ENCODE data around the gene TSN. TPM values are rescaled to one million over a fixed set of nuclear protein-coding genes. Genes with fewer than 3 reads are reported as not detected.
"Not testable (repeated sequence)": the region's sequence is repeated elsewhere in the genome, so short reads cannot be mapped to it uniquely, and the experiment has no call there.

The TSN gene
- total RNA-seq, 1 donor from 2014 or later: 72.2 TPM

DNA sequence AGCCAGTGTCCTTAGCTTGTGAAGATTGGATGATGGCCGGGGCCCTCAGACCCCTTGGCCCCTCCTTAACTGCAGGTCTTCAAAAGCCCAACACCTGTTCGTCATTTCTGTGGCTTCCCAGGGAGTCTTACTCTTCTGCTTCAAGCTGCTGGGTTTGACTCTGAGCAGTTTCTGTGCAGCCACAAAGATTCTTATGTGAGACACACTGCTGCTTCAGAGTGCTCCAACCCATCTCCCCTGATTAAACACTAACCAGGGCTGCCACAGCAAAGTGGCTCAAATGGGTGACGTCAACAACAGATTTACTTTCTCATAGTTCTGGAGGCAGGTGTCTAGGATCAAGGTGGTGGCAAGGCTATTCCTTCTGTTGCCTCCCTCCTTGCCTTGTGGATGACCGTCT, 40.8 kb downstream of the TSN start:
- intact Hi-C loops (cut with micrococcal nuclease): no loop called here

DNA sequence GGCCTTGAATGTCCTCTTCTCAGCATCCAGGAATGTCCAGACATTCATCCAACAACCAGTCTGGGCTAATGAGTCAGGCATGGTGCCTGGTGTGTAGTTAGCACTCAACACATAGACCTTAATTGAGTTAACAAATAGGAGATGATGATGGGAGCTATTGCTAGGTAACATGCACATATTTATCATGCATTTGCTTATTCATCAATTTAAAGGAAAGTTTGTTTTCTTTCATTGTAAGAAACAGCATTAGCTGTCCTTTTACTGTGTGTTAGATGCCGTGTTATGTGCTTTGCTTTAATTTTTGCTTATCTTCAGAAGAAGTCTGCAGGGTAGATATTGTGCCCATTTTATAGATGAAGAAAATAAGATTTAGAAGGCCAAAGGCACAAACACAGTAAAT, 43.2 kb downstream of the TSN start:
- intact Hi-C loops (cut with micrococcal nuclease): no loop called here

DNA sequence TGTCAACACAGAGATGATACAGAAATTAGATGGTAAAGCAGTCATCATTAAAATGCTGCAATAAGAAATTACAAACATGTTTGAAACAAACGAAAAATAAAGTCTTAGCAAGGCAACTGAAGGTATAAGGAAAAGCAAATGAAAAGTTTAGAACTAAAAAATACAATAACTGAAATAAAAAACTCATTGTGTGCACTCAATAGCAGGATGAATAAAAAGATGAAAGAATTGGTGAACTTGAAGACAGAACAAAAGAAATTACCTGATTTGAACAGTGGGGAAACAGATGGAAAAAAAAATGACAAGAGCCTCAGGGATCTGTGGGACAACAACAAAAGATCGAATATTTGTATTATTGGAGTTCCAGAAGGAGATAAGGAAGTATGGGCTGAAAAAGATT, 46.5 kb downstream of the TSN start:
- intact Hi-C loops (cut with micrococcal nuclease): no loop called here

DNA sequence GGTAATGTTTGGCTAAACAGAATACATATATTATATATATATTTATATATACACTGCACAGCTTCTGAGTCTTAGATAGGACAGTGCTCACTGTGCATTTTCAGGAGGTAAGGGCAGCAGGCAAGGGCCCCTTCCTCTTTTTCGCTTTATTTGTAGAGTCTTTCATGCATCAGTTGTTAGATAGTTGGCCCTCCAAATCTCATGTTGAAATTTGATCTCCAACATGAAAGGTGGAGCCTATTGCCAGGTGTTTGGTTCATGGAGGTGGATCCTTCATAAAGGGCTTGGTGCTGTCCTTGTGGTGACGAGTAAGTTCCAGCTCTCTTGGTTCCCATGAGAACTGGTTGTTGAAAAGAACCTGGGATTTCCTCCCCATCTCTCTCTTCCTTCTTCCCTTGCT, 48.1 kb downstream of the TSN start:
- intact Hi-C loops (cut with micrococcal nuclease): no loop called here

DNA sequence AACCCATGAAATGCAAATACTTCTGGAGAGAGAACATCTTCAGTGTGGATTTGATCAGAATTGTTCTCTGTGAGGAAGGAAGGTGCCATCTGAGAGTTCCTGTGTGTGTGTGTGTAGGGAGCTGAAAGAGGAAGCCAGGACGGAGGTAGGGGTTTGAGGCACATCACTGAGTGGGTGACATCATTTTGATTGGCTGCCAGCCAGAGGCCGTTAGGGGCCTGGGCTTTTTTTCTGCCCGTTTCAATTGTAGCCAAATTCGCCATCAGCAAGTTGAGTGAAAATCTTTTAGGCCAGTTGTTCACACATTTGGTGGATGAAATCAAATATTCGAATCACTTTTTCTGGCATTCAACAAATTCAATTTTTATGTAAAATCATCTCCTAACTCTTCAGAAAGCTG, 48.9 kb downstream of the TSN start:
- intact Hi-C loops (cut with micrococcal nuclease): no loop called here

GRCh38 chr2:121804997-121805765, 49.7 kb downstream of the TSN start:
- intact Hi-C loops (cut with micrococcal nuclease): no loop called here

DNA sequence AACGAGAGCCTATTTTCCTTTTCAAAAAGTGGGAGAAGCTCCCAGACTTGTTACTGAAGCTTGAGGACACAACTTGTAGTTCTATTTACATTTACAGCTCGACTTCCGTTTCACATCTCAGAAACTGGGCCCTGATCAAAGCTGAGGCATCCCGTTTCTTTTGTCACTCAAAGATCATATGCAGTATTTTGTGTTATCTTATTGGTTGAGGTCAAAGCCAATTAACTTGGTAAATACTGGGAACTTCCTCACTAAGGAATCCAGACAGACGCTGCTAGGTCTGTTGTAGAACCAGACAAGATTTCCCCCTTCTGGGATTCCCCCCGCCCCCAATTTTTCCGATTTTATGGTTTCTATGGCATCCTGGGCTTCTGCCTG, 50.3 kb downstream of the TSN start:
- intact Hi-C loops (cut with micrococcal nuclease): no loop called here

- intact Hi-C loops (cut with micrococcal nuclease): not testable (repeated sequence)
These were observed 52.3 kb downstream of the TSN start for GRCh38 chr2:121807771-121808170.

DNA sequence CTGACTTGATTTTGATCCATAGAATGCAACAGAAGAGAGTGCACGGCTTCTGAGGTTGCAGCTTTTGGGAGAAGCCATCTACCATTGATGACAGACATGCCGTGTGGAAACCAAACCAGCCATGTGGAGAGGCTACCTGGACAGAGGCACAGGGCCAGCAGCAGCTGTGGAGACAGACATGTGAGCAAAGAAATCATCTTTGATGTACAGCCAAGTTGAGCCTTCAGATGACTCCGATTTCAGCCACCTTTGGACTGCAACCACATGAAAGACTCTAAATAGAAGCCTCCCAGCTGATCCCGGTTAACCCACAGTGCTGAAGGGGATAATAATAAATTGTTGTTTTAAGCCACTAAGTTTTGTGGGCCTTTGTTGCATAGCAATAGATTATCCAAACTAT, 54.2 kb downstream of the TSN start:
- intact Hi-C loops (cut with micrococcal nuclease): no loop called here

DNA sequence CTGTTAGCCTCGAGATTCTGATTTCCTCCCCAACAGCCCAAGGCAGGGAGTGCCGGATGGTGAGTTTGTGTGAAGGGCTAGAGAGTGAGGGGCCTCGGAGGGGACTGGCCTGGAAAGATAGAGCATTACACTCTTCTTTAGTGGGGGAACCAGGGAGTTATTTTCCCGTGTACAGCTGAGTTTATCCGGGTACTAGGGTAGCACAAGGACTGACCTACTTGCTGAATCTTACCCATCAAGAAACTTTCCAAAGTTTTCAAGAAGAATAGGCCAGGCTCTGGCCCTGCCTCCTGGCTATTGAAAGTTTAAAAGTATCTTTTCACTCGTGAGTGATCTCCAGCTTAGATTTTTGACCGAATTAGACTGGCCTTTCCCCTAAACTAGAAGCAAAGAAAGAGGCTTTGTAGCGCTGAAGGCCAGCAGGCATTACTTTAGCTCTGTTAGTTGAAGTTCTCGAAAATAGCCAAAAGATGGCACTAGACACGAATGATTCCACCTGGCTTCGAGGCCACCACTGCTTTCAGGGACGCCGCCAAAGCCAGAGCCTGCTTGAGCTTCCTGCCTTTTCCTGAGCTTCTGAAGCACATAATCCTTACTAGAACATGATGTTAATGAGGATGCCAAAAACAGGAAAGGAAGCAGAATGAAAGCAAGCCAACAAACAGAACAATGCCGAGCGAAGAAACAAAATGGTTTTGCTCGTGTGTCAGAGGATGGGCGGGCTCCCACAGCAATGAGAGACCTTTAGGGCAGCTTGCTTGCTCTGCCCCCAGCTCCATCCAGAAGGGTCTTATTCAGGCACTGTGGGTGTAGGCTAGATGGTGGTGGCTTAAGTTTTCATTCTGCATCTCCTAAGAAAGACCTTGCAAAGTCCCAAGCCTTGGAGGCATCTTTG, 55.8 kb downstream of the TSN start:
- intact Hi-C loops (cut with micrococcal nuclease): no loop called here

DNA sequence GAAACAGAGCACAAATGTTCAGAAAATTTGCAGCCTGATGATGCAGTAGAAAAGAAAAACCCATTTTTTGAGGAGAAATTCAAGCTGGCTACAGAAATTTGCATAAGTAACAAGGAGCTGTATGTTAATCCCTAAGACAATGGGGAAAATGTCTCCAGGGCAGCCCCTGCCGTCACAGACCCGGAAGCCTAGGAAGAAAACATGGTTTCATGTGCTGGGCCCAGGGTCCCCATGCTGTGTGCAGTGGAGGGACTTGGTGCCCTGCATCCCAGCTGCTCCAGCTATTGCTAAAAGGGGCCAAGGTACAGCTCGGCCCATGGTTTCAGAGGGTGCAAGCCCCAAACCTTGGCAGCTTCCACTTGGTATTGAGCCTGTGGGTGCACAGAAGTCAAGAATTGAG, 57.6 kb downstream of the TSN start:
- intact Hi-C loops (cut with micrococcal nuclease): not testable (repeated sequence)

- intact Hi-C loops (cut with micrococcal nuclease): no loop called here
These were observed 59.8 kb downstream of the TSN start for GRCh38 chr2:121815216-121815615.

DNA sequence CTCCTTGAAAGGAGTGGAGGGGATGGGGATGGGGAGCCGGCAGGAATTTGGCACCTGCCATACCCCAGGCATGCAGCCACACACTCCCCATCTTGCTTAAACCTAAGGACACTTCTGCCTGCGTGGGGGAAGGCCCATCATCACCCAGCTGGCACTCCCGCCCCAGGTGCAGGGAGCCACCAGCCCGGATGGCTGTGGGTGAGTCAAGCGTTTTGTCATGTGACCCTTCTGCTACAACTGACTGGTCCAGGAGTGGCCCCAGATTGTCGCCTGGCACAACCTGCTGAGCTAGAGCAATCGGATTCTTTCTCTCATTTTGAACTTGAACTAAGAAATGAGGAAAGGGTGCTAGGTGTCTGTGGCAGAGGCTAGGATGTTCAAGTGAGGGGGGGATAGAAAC, 61.3 kb downstream of the TSN start:
- intact Hi-C loops (cut with micrococcal nuclease): no loop called here

DNA sequence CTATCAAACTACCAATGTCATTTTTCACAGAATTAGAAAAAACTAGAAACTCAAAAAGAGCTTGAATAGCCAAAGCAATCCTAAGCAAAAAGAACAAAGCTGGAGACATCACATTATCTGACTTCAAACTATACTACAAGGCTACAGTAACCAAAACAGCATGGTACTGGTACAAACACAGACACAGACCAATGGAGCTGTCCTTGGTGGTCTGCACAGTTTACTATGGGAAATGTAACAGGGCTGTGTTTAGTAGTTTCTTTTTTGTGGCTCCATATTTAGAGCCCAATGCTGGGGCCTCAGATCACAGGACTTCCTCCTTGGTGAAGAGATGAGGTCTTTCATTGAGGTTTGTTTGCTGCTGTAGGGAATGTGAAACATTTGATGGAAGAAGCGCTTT, 61.9 kb downstream of the TSN start:
- intact Hi-C loops (cut with micrococcal nuclease): not testable (repeated sequence)

Other genes with a start within 250 kb of the TSN start
- not detected in 2 replicates for gene RNU4ATAC, start 224.8 kb upstream of the TSN start, total RNA-seq
- gene CLASP1, start 106.2 kb upstream of the TSN start, total RNA-seq: 54.7 and 55.9 TPM in 2 replicates
- 87.7 and 97.3 TPM in 2 replicates for gene NIFK, start 18.8 kb upstream of the TSN start, total RNA-seq

All from T-helper 2 cell treated with Interferon-gamma antibody and Interleukin-4, amounts not matched to agents 100 ng/mL and 5 ng/mL, for 36 hours (primary cell).